HG02973 (cell line): ENCODE results near the gene RAP1GAP2.
"Not testable (repeated sequence)": the region's sequence is repeated elsewhere in the genome, so short reads cannot be mapped to it uniquely, and the experiment has no call there.

Experiments
- ATAC-seq: cut with Tn5 transposase; IDR thresholded peaks from one replicate; pipeline ENCODE4 v1.9.1; 2021; ENCODE audit warnings: moderate library complexity; ENCODE audit not compliant: unreplicated experiment

Gene RAP1GAP2

DNA sequence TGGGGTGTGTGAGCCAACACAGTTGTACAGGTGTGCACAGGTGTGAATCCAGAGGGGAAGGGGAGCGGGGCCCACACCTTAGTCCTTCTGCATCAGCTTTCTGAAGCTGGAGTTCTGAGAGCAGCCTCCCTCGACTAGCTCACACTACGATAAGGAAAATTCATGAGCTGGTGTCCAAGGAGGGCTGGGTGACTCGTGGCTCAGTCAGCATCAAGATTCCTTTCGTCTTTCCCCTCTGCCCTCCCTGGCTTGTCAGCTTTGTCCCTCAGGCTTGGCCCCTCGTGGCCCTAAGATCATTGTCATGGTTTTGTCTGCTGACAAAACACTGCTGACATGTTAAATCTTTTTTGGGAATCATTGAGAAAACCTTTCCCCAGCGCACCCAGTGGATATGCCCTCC, 219.7 kb downstream of the RAP1GAP2 start:
- no peak for ATAC-seq

DNA sequence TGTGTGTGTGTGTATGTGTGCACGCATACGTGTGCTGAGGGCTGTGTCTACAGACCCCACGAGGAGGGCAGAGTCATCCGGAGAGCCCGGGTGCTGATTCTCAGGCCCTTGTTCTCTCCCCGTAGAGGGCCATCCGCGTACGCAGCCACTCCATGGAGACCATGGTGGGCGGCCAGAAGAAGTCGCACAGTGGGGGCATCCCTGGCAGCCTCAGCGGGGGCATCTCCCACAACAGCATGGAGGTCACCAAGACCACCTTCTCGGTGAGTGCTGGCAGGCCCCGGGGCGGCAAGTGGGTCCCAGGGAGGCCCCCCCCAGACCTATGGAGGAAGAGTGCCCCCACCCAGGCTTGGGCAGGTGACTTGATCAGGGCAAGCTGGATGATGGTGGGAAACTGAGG, 221.7 kb downstream of the RAP1GAP2 start:
- ATAC-seq, result no peak

DNA sequence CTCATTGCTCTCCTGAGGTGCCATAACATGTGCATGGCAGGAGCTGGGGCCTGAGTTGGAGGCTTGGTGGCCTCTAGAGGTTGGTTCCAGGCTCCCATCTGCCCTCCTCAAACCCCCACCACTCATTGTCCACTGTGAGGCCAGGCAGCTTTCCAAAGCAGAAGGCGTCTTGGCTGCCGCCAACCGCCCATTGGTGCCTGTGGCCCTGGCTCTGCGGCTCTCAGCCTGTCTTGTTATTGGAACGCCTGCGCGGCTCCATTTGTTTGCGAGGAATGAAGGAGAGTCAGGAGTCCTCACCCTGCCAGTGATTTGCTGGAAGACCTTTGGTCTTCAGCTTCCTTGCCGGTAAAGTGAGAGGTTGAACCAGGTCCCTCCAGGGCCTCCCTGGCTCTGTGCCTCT, 223.5 kb downstream of the RAP1GAP2 start:
- ATAC-seq, result no peak

DNA sequence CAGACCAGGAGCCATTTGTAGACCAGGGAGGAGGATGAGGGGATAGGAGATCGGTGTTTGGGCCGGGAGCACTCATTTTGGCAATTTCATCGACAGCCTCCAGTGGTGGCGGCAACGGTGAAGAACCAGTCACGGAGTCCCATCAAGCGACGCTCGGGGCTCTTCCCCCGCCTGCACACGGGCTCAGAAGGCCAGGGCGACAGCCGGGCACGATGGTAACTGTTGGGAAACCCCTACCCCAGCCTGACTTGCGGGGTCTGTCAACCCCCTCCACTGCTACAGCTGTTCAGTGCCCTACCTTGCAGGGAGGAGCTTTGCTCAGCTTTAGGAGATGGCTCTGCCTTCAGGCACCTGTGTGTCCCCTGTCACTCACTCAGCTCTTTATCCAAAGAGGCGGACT, 224.1 kb downstream of the RAP1GAP2 start:
- ATAC-seq, result no peak

DNA sequence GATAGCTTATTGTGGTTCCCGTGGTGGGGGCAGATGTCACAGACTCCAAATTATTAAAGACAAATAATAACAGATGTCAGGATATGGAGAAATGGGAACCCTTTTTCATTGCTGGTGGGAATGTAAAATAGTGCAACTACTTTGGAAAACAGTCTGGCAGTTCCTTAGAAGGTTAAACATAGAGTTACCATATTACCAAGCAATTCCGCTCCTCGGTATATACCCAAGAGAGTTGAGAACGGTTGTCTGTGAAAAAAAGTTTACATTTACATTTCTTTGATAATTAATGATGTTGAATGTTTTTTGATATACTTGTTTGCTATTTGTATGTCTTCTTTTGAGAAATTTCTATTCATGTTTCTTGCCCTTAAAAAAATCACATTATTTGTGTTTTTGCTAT, 226.0 kb downstream of the RAP1GAP2 start:
- ATAC-seq, result no peak

DNA sequence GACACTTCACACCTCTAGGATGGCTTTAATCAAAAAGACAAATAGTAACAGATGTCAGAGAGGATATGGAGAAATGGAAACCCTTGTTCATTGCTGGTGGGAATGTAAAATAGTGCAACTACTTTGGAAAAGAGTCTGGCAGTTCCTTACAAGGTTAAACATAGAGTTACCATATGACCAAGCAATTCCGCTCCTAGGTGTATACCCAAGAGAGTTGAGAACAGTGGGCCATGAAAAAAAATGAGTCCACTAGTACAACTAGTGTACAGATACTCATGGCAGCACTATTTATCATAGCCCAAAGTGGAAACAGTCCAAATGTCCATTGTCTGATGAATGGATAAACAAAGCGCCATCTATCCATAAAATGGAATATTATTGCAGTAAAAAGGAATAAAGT, 228.1 kb downstream of the RAP1GAP2 start:
- no peak for ATAC-seq

DNA sequence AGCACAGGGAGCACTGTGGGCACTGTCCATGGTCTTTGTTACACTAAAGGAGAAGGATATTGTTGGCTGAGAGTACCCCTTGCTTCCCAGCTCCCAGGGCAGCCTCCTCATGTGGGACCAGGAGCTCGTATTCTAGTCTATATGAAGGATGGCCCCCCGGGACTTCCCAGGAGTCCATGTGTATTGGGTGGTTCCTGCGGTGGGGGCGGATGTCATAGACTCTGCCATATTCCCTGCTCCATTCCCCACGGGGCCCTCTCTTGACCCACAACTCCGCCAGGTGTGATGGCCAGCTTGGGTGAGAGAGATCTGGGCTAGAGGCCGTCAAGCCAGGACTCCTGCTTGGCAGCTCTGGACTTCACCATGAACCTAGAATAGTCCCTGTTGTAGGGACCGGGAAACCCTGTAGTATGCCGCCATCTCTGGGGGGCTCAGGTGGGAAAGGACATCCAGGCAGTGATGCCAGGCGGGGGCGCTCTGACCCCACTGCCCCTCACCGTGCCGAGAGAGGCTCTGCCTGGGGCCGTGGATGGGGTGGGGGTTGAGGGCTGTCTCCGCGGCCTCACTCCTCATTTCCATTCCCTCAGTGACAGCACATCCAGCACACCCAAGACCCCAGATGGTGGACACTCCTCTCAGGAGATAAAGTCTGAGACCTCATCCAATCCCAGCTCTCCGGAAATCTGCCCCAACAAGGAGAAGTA, 229.3 kb downstream of the RAP1GAP2 start:
- ATAC-seq, result no peak

DNA sequence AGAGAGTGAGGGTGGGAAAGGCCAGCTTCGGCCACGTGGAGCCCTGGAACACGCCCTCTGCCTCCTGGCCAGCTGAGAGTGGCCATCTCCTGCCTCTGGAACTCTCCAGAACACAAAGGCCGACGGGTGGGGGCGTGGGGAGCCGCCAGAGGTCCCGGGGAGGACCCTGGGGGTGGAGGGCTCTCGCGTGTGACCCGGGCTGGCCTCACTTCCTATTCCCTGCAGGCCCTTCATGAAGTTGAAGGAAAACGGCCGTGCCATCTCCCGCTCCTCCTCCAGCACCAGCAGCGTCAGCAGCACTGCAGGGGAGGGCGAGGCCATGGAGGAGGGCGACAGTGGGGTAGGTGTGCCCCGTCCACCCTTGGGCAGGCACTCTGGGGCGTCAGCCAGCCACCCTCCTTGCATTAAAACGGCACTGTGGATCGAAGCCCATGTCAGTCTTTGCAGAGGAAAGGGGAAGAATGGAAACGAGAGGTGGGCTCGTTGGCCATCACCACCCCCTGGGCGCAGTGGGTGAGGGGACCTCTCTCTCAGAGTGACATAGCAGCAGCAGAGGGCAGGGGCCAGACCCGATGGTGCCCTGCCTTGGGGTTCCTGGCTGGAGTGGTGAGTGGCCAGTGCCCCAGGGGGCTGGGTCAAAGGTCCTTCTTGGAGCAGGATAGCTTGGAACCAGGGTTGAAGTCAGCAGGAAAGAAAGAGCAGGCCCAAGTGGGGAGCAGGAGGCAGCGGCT, 230.1 kb downstream of the RAP1GAP2 start:
- no peak for ATAC-seq

DNA sequence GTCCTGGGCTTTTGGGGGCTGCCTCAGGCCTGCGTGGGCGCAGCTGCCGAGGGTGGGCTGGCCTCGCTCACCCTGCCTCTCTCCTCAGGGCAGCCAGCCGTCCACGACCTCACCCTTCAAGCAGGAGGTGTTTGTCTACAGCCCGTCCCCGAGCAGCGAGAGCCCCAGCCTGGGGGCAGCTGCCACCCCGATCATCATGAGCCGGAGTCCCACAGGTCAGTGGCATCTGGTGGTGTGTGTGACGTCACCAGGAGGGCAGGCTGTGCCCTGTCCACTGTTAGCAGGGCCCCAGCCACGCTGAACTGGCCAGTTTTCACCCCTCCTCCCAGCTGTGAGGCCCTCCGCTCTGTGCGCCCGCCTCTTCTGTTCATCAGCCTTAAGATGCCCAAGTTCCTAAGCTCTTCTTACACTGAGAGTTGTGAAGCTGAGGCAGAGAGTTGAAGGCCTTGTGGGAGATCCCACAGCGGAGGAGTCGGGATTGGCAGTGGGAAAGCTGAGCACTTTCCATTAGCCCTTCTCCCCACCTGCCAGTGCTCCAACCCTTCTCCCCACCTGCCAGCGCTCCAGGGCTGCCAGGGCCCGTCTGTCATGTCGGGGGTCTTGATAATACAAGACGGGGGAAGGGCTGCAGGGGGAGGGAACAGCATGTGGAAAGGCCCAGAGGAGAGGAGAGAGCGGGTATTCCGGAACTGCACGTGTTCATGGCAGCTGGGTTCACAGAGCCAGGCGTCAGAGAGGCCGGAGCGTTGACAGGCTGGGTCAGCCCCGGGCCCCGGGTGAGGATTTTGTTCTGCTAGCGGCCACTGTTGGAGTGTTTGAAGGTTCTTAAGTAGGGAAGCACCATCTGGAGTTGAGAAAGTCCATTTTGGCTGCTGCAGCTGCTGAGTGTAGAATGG, 230.9 kb downstream of the RAP1GAP2 start:
- ATAC-seq, result no peak

DNA sequence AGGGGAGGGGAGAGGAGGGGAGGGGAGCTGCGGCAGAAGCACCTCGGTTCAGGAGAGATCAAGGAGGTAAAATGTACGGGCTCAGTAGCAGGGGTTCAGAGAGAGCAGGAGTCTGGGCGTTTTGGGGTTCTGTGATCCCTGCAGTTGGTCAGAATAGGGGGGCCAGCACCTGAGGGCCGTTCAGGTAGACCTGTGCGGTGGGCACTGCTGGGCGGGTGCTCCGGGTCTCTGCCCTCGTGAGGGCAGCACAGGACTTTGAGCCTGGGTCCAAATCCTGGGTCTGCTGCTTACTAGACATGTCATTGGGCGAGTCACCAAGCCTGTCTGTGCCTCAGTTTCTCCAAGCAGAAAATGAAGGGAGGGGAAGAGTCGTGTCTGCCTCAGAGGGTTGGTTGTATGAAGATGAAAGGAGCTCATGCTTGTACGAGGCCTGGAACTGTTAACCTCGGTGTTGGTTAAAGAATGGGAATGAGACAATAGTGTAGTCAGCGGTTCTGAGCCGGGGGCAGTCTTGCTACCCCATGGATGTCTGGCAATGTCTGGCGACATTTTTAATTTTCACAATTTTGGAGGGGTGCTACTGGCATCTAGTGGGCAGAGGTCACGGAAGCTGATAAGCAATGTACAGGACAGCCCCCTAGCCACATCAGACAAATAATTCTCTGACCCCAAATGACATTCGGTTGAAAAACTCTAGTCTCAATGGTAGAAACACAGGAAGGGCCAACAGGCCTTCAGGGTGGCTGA, 231.7 kb downstream of the RAP1GAP2 start:
- no peak for ATAC-seq

DNA sequence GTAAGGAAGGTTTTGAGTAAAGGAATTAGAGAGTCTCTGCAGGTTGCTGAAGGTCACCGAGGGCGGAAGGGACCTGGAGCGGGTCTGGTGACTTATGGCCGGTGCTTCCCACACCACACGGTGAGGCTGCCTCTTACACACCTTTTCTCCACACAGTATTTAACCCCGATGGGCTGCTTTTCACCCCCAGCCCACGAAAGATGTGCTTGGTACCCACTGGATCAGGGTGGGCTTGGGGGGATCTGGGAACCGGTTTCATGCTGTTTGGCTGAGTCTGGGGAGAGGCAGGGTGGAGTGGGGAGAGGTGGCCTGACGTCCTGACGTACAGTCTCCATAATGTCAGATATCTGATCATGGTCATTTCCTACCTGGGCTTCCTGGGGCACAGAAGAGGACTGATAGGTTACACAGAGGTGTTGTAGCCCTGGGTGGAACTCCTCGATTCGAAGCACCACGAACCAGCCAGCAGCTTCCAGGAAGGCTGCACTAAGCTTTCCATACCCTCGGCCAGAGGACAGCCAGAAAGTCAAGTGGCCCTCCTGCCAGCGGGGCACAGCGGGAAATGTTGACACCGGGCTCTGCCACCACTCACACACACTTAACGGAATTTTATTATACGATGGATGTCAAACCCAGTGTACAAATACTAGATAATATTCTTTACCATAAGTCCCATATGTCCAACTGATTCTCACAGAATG, 233.1 kb downstream of the RAP1GAP2 start:
- ATAC-seq, result no peak

DNA sequence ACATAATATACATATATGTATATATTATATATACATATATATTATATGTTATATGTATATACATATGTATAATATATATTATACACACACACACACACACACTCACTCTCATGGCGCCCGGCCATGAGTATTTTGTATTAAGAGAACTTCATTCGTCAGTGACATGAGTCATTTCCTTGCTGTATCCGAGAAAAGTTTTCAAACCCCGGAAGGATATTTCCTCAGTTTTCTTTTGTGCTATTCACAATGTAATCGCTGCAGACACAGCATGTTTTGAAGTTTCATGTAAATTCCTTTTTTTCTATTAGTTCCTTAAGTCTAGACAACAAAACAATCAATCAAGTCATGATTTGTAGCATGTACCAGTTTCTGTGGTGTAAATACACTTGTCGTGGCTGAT, 233.9 kb downstream of the RAP1GAP2 start:
- ATAC-seq, result no peak

DNA sequence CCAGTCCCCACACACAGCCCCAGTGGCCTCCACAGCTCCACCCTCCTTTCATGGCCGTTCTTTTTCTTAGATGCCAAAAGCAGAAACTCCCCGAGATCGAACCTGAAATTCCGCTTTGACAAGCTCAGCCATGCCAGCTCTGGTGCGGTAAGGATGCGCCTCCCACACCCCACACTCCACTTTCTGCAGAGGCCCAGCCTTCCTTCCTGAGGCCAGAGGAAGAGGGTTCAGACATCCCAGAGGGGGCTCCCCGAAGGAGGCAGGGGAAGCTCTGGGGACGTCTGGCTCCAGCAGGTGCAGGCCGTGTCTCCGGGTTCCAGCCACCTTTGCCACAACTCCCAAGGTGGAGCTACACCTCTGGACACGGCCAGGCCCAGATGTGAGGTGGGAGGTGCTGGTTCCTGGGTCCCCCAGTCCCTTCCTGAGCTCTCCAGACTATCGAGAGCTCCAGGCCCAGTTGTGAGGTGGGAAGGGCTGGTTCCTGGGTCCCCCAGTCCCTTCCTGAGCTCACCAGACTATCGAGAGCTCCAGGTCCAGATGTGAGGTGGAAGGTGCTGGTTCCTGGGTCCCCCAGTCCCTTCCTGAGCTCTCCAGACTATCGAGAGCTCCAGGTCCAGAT, 234.7 kb downstream of the RAP1GAP2 start:
- ATAC-seq, result not testable (repeated sequence)

DNA sequence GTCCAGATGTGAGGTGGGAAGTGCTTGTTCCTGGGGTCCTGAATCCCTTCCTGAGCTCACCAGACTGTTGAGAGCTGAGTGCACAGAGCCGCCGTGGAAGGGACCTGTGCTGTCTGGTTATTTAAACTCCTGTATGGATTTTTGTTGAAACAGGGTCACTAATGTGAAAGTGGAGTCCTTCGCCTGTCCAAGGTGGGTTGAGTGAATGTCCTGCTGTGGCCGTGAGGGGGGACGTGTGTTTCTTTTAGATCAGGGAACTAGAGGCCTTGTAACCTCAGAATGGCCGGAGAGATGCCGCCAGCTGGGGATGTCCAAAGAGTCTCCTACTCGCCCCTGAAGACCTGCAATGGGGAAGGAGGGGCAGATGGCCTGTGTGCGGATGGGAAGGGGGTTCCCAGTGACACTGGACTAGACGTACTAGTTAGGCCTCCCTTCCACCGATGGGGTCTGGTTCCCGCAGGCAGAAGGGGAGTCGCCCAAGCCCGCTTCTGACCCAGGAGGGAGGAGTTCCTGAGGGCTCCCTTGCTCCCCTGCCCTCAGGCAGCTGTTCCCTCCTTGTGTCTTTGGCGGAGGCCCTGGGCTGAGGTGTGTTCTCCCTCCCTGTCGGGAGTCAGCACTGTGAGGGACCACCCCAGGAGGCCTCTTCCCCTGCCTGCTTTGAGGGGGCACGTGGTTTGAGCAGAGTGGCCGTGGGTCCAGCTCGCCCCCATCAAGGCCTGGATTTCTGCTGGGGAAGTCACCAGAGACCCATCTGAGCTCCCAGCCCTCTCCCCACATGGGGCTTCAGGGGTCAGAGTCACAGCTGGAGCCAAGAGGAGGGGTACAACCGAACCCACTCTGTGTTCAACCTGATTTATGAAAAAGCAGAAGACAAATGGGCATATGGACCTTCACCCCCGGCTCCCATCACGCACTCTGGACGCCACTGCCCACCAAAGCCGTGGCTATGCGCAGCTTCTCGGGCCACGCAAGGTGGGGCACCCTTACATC, 236.3 kb downstream of the RAP1GAP2 start:
- ATAC-seq, result no peak

DNA sequence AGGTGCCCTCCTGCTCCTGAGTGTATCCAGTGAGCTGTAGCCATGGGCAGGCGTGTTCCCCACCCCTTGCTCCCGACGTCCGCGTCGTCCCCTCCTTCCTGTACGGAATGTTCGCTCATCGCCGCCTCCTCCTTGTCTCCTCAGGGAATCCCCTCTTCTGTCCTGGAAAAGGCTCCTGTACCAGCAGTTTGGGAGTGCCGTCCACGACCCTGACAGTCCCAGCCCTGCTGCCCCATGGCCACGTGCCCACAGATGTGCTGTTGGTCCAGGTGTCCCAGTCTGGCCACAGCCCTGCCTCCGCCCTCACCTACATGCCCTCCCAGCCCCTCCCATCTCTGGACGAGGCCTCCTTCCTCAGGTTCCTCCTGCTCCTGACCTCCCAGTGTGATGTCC, 237.0 kb downstream of the RAP1GAP2 start:
- no peak for ATAC-seq

DNA sequence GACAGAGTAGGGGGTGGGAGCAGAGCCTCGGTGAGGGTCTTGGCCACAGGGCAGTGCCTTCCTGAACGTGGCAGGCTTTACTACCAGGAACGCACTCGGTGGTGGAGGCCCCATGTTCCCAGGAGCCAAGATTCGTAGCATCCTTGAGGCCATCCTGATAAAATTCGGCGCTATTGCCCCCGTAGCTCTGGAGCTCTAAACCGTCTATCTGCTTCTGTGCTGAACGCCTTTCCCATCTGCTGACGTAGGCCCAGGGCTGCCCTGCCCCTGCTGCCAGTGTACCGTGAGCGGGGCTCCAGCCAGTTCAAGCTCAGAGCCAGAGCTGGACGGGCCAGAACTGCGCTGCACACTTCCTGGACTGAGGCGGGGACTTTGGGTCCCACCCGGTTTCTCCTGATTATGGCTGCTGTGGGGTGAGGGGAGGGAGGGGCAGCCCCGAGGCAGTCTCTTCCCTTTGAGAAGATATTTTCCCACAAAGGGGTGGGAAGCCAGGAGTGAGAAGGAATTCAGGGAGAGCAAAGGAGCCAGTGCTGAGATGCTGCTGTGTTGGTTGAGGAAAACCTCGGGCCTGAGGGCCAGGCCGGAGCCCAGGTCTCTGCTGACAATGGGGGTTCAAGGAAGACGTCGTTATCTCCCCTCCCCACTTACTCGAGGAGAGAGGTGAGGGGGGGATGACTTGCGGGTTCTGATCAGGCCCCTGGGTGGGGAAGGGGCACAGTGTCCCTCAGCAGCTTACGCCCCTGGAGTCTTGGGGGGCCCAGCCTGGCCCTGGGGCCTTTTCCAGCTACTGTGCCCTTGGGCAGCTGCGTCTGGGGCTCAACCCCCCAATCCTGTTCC, 237.7 kb downstream of the RAP1GAP2 start:
- ATAC-seq, result no peak

DNA sequence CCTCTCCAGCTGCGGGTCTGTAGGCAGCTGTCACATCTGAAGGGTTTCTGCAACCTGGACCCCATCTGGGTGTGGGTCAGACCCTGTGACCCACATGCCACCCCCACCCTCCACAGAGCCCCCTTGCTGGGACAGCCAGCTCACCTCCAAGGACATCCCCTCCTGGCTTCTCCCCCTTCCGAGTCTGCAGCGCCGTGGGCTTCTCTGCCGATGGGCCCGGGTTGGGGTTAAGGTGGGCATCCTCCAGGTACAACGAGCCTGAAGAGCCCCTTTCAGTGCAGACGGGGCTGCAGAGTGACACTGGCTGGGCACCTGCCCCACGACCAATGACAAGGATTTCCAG, 238.3 kb downstream of the RAP1GAP2 start:
- no peak for ATAC-seq
